Measurements from ENCODE around the gene PPP1R13L.

PPP1R13L gene

DNA sequence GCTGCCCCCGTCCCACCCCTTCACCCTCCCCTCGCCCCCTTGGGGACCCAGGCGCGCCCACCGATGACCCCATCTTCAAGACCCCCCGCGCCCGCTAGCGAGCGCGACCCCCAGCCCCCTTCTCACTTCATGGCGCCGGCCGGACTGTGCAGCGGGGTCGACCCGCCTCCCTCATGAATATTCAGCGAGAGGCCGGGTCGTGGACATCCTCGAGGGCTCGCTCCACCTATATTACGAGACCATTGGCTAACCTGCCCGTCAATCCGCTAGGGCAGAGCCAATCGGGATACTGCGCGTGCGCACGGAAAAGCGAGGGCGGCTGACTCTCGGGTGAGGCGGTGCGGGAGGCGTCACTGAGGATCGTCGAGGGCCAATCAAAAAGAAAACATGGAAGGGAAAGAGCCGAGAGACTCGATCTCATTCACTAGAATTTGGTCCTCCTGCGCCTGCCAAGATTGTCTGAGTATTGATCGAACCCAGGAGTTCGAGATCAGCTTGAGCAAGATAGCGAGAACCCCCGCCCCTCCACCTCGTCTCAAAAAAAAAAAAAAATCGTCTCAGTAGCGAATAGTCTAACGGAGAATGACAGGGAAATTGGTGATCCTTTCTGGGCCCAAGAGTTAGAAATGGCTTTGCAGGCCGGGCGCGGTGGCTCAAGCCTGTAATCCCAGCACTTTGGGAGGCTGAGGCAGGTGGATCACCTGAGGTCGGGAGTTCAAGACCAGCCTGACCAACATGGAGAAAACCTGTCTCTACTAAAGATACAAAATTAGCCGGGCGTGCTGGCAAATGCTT lies 34.3 kb downstream of the PPP1R13L start, which contains the start of gene ERCC2:
ERCC2 (minus strand) TSS at position 164 of the 795 bp plus-strand sequence; CDS start at position 131, 33 bp downstream.
- peak within 1 kb of the TSS; percentile 81 for H3K4me3 ChIP-seq (ENCODE audit: low read depth, low read length)
- TF ChIP-seq, protein P1, sequence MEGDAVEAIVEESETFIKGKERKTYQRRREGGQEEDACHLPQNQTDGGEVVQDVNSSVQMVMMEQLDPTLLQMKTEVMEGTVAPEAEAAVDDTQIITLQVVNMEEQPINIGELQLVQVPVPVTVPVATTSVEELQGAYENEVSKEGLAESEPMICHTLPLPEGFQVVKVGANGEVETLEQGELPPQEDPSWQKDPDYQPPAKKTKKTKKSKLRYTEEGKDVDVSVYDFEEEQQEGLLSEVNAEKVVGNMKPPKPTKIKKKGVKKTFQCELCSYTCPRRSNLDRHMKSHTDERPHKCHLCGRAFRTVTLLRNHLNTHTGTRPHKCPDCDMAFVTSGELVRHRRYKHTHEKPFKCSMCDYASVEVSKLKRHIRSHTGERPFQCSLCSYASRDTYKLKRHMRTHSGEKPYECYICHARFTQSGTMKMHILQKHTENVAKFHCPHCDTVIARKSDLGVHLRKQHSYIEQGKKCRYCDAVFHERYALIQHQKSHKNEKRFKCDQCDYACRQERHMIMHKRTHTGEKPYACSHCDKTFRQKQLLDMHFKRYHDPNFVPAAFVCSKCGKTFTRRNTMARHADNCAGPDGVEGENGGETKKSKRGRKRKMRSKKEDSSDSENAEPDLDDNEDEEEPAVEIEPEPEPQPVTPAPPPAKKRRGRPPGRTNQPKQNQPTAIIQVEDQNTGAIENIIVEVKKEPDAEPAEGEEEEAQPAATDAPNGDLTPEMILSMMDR (IDR thresholded peaks at IDR 0.05; ENCODE audit: low read depth, low read length), result no peak

DNA sequence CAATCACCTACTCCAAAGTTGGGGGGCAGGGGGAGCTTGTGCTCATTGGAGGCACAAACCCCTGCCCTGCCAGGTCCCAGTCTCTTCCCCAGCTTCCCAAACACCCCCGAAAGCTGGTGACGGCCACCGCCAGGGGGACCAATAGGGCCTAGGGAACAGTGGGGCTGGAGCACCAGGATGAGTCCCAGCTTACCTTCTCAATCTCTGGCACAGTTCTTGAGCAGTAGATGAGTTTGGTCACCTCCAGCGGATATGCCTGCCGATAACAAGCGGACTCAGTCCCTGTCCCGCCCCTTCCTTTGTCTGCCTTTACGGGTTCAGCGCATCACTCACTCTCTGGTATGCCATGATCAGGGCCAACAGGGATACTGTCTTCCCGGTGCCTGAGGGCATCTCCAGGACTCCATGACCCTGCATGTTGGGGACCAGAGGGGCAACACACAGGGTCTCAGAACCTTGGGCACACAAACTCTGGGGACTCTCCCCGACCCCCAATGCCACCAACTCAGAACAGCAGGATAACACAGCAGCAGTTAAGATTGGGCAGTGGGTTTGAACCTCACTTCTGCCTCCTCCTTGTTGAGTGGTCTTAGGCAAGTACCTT lies 36.0 kb downstream of the PPP1R13L start:
- H3K4me3 ChIP-seq (ENCODE audit: low read depth, low read length), result no peak overlapping the region; the same call in 1 of the 2 replicates
- TF ChIP-seq, protein P1 (IDR thresholded peaks at IDR 0.05; ENCODE audit: low read depth, low read length), result no peak

DNA sequence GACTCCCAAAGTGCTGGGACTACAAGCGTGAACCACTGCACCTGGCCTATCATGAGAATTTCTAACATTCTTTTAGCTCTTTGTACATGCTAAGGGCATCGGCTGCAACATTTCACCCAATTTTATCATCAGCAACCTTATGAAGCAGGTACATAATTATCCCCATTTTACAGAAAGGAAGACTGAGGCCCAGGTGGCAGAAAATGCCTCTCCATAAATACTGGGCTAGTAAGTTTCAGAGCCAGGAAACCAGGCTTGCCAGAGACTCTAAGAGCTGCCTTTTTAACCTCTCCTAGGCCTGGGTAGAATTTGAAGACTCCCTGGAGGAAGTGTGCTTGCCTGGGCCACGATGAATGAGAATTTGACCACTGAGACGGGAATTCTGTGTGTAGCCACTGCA lies 36.7 kb downstream of the PPP1R13L start:
- TF ChIP-seq, protein P1 (IDR thresholded peaks at IDR 0.05; ENCODE audit: low read depth, low read length), result no peak
- H3K4me3 ChIP-seq (ENCODE audit: low read depth, low read length), result no peak overlapping the region

DNA sequence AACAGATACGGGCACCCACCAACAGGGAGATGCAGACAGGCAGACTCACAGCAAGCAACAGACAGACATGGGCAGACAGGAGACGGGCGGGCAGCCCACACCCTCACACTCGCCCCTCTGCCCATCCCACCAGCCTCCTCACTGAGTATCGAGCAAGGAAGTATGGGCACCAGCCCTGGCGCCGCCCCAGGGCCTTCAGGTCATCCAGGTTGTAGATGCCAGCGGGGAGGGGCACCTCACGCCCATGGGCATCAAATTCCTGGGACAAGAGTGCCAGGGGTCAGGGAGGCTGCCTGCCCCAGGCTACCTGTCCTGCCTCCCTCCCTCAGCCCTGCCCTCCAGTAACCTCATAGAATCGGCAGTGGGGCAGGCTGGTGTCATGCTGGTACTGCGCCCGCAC lies 40.2 kb downstream of the PPP1R13L start:
- TF ChIP-seq, protein P1 (IDR thresholded peaks at IDR 0.05; ENCODE audit: low read depth, low read length), result no peak
- H3K4me3 ChIP-seq (ENCODE audit: low read depth, low read length), result no peak overlapping the region

DNA sequence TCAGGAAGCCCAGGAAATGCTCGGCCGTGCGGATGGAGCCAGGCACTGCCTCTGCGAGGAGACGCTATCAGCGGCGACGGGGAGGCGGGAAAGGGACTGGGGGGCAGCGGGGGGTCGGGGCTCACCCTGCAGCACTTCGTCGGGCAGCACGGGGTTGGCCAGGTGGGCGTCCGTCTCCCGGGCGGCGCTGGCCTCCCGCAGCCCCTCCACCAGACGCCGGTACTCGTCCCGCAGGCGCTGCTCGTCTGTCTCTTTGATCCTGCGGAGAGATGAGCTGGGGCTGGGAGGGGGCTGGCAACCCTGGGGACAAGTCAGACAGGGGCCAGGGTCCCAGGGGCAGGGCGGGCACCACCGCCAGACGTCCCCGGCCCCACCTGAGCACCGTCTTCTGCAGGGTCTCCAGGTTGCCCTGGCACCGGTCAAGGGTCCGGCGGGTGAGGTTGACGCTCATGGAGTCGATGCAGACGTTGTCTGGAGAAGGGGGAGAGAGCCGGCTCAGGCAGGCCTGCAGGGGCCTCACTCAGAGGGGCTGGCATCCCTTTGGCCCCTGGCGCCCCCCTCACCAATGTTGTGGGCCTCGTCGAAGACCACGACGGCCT lies 40.9 kb downstream of the PPP1R13L start:
- H3K4me3 ChIP-seq (ENCODE audit: low read depth, low read length), result no peak overlapping the region
- TF ChIP-seq, protein P1 (IDR thresholded peaks at IDR 0.05; ENCODE audit: low read depth, low read length), result no peak

DNA sequence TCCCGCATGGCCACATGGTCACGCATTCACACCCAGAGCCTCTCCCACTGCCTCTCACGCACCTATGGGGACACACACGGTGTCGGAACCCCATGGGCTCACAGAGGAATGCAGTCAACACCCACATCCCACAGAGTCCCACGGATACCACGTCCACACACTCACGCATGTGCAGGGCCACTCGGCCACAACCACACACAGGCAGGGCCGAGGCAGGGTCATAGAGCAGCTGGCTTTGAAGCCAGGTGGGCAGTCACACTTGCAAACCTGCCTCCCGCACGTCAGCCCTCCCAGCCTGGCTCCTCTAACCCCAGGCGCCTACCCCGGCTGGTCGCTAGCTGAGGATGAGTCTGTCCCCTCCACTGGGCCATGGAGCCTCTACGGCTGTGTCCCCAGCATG lies 42.6 kb downstream of the PPP1R13L start:
- H3K4me3 ChIP-seq (ENCODE audit: low read depth, low read length), result no peak overlapping the region
- TF ChIP-seq, protein P1 (IDR thresholded peaks at IDR 0.05; ENCODE audit: low read depth, low read length), result no peak

DNA sequence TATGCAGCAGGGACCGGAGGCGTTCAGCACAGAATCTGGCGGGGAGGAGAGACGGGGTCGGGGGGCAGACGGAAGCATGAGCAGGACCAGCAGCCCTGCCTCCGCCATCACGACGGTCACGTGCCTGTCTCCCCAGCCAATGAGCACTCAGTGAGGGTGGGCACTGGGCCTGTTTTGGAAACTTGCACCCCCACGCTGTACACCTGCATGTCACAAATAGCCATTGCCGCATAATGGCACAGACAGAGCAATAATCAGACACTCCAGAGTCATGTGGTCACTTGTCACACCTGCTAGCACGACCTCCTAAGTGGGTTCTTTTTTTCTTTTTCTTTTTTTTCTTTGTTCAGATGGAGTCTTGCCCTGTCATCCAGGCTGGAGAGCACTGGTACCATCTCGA lies 43.3 kb downstream of the PPP1R13L start:
- TF ChIP-seq, protein P1 (IDR thresholded peaks at IDR 0.05; ENCODE audit: low read depth, low read length), result no peak
- no peak overlapping the region for H3K4me3 ChIP-seq (ENCODE audit: low read depth, low read length)
